Neural cell (in vitro differentiated cells): ENCODE data around the gene ZFYVE19. TPM values are rescaled to one million over a fixed set of nuclear protein-coding genes. Genes with fewer than 3 reads are reported as not detected.

Source experiments
- H2AFZ ChIP-seq: fragments of 200-600, 300-800 bp; sonication (generic), shearing (Covaris generic); 2 replicates; pipeline ENCODE4 v1.6.0; 2014; ENCODE audit warnings: low read depth, mild to moderate bottlenecking, antibody characterized with exemption, low read length, moderate library complexity
- H3F3A ChIP-seq: fragments of 200-600 bp; shearing (Covaris generic); 2 replicates; pipeline ENCODE4 v1.6.1; 2016; ENCODE audit warnings: mild to moderate bottlenecking, moderate library complexity, mixed read lengths, antibody characterized with exemption, low read length; ENCODE audit not compliant: insufficient read depth, poor library complexity, severe bottlenecking
- H3K27ac ChIP-seq: fragments of 200-600, 300-800 bp; sonication (generic), shearing (Covaris generic); 2 replicates; pipeline ENCODE4 v1.5.1; 2014; ENCODE audit warnings: mild to moderate bottlenecking, low read length, moderate library complexity
- H3K27me3 ChIP-seq: fragments of 300-800, 200-600 bp; sonication (generic), shearing (Covaris generic); 2 replicates; pipeline ENCODE4 v1.6.0; 2014; ENCODE audit warnings: mild to moderate bottlenecking, low read depth, low read length, moderate library complexity; ENCODE audit not compliant: insufficient read depth
- H3K36me3 ChIP-seq: fragments of 300-800, 200-600 bp; sonication (generic), shearing (Covaris generic); 2 replicates; pipeline ENCODE4 v1.5.1; 2014; ENCODE audit warnings: mild to moderate bottlenecking, antibody characterized with exemption, low read length, moderate library complexity; ENCODE audit not compliant: insufficient read depth
- H3K4me2 ChIP-seq: fragments of 300-800, 200-600 bp; sonication (generic), shearing (Covaris generic); 2 replicates; pipeline ENCODE4 v1.6.0; 2014; ENCODE audit warnings: mild to moderate bottlenecking, low read length
- H3K4me3 ChIP-seq: fragments of 300-800, 200-600 bp; sonication (generic), shearing (Covaris generic); 2 replicates; pipeline ENCODE4 v1.5.1; 2014; ENCODE audit warnings: mild to moderate bottlenecking, low read length, moderate library complexity
- H3K79me2 ChIP-seq: fragments of 200-600 bp; shearing (Covaris generic); replicated peaks from 2 replicates; pipeline ENCODE4 v1.6.0; 2014; ENCODE audit warnings: mild to moderate bottlenecking, low read length, moderate library complexity; ENCODE audit not compliant: insufficient read depth
- H3K9ac ChIP-seq: fragments of 300-800, 200-600 bp; sonication (generic), shearing (Covaris generic); 2 replicates; pipeline ENCODE4 v1.6.1; 2016; ENCODE audit warnings: mild to moderate bottlenecking, low read length, mixed read lengths
- H3K9me2 ChIP-seq: fragments of 200-600 bp; shearing (Covaris generic); 2 replicates; pipeline ENCODE4 v1.6.1; 2016; ENCODE audit warnings: mild to moderate bottlenecking, low read length, mixed read lengths; ENCODE audit not compliant: insufficient read depth
- H3K9me3 ChIP-seq: fragments of 200-600, 300-800 bp; sonication (generic), shearing (Covaris generic); 2 replicates; pipeline ENCODE4 v1.6.1; 2016; ENCODE audit warnings: mild to moderate bottlenecking, mixed run types, low read length, moderate library complexity, mixed read lengths
- H4K20me1 ChIP-seq: fragments of 200-600 bp; shearing (Covaris generic); 2 replicates; pipeline ENCODE4 v1.6.1; 2016; ENCODE audit warnings: mild to moderate bottlenecking, mixed run types; ENCODE audit not compliant: insufficient read depth
- CTCF ChIP-seq: fragments of 450-650 bp; IDR thresholded peaks from 2 replicates; pipeline ENCODE4 v1.5.1; 2014; ENCODE audit warnings: antibody characterized with exemption, mild to moderate bottlenecking, moderate library complexity; ENCODE audit not compliant: poor library complexity, severe bottlenecking
- EP300 ChIP-seq: fragments of 450-650 bp; conservative IDR thresholded peaks from 2 replicates; pipeline ENCODE4 v1.6.1; 2014; ENCODE audit warnings: antibody characterized with exemption, mild to moderate bottlenecking, moderate library complexity; ENCODE audit not compliant: poor library complexity, severe bottlenecking
- EZH2 ChIP-seq: fragments of 200-600, 300-800 bp; shearing (Covaris generic), sonication (generic); IDR thresholded peaks from 2 replicates; pipeline ENCODE4 v1.6.1; 2014; ENCODE audit warnings: antibody characterized with exemption, low read length, borderline replicate concordance, mild to moderate bottlenecking; ENCODE audit not compliant: insufficient read depth, poor library complexity, severe bottlenecking
- MXI1 ChIP-seq: fragments of 450-650 bp; conservative IDR thresholded peaks from 2 replicates; pipeline ENCODE4 v1.6.1; 2014; ENCODE audit warnings: antibody characterized with exemption, mild to moderate bottlenecking; ENCODE audit not compliant: poor library complexity, severe bottlenecking
- POLR2AphosphoS5 ChIP-seq: IDR thresholded peaks from 2 replicates; pipeline ENCODE4 v1.6.1; 2012
- RAD21 ChIP-seq: fragments of 450-650 bp; conservative IDR thresholded peaks from 2 replicates; pipeline ENCODE4 v1.6.1; 2014; ENCODE audit warnings: antibody characterized with exemption, mild to moderate bottlenecking, moderate library complexity
- REST ChIP-seq: IDR thresholded peaks from 2 replicates; pipeline ENCODE4 v1.6.1; 2012; ENCODE audit warnings: borderline replicate concordance
- SMC3 ChIP-seq: fragments of 450-650 bp; conservative IDR thresholded peaks from 2 replicates; pipeline ENCODE4 v1.6.1; 2014; ENCODE audit warnings: antibody characterized with exemption, mild to moderate bottlenecking, moderate library complexity; ENCODE audit not compliant: poor library complexity
- TAF1 ChIP-seq: IDR thresholded peaks from 2 replicates; pipeline ENCODE4 v1.6.1; 2012; ENCODE audit warnings: low read depth
- polyA plus RNA-seq: library from polyadenylated mRNA; depleted of rRNA; stranded (reverse); fragments of >200 nt; gene quantifications from 2 replicates; pipeline ENCODE4 v1.2.3, GENCODE V29; 2014

Gene ZFYVE19
- polyA plus RNA-seq, 1 donor from 2014 or later, result 48.2 TPM

GRCh38 chr15:40799523-40799922 is 7.4 kb upstream of the ZFYVE19 start:
- Histone ChIP-seq H2AFZ (no peak overlapping the region), H3K36me3 (peaks cover 3% of the 10 kb centered on the region), H4K20me1 (no peaks in the 10 kb centered on the region), H3K27ac (no peak overlapping the region), H3K9me3 (no peaks in the 10 kb centered on the region), H3K27me3 (no peaks in the 10 kb centered on the region), H3K4me3 (no peak overlapping the region), H3K9me2 (no peaks in the 10 kb centered on the region), H3K79me2 (no peaks in the 10 kb centered on the region), H3K4me2 (no peak overlapping the region), H3F3A (no peaks in the 10 kb centered on the region), H3K9ac (no peak overlapping the region)
- no peak for TF ChIP-seq SMC3
- TF ChIP-seq EZH2, result no peak
- TF ChIP-seq MXI1, result no peak
- no peak for TF ChIP-seq EP300
- no peak for TF ChIP-seq REST
- no peak for TF ChIP-seq CTCF
- no peak for TF ChIP-seq RAD21
- TF ChIP-seq TAF1, result no peak
- no peak for TF ChIP-seq POLR2AphosphoS5

GRCh38 chr15:40803076-40803475 is 3.8 kb upstream of the ZFYVE19 start:
- Histone ChIP-seq H3K4me3 (no peak overlapping the region), H3K9ac (no peak overlapping the region), H3K4me2 (no peak overlapping the region), H3K27ac (no peak overlapping the region), H3K9me3 (no peaks in the 10 kb centered on the region), H3K9me2 (no peaks in the 10 kb centered on the region), H3K79me2 (peaks cover 3% of the 10 kb centered on the region), H3K27me3 (no peaks in the 10 kb centered on the region), H4K20me1 (no peaks in the 10 kb centered on the region), H3K36me3 (peaks cover 1% of the 10 kb centered on the region), H3F3A (no peaks in the 10 kb centered on the region), H2AFZ (no peak overlapping the region)
- no peak for TF ChIP-seq EP300
- TF ChIP-seq RAD21, result no peak
- no peak for TF ChIP-seq MXI1
- no peak for TF ChIP-seq POLR2AphosphoS5
- no peak for TF ChIP-seq TAF1
- no peak for TF ChIP-seq EZH2
- no peak for TF ChIP-seq SMC3
- TF ChIP-seq REST, result no peak
